ENCODE measurements around the gene PCGF1. TPM values are rescaled to one million over a fixed set of nuclear protein-coding genes. Genes with fewer than 3 reads are reported as not detected.

PCGF1 gene
- total and polyA plus RNA-seq, 2 experiments from 2014 or later, result 10.9 to 14.2 TPM

DNA sequence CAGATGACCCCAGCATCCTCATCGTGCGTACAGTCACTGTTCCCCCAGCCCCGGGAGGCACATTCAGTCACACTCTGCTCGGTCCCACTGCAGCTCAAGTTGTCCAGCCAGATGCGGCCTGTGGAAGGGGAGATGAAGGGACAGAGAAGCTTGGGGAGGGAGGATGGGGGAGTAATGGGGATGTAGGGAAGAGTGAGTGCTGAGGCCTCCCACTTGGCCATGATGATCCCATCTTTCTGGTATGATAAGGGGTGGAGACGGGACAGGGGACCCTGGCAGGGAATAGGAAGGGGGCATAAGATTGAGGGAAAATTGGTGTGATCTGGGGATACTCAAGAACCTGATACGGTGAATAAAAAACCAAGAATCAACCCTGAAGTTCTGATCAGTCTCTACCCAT lies 42.7 kb upstream of the PCGF1 start:
- Histone ChIP-seq H3K27ac (no peak overlapping the region), H3K36me3 (no peaks in the 10 kb centered on the region), H3K27me3 (peaks cover 25% of the 10 kb centered on the region), H3K4me3 (no peak overlapping the region), H3K4me1 (ENCODE audit: low read depth) (peaks cover 8% of the 10 kb centered on the region), H3K9me3 (ENCODE audit: low read depth) (no peaks in the 10 kb centered on the region)
- TF ChIP-seq, protein P1, sequence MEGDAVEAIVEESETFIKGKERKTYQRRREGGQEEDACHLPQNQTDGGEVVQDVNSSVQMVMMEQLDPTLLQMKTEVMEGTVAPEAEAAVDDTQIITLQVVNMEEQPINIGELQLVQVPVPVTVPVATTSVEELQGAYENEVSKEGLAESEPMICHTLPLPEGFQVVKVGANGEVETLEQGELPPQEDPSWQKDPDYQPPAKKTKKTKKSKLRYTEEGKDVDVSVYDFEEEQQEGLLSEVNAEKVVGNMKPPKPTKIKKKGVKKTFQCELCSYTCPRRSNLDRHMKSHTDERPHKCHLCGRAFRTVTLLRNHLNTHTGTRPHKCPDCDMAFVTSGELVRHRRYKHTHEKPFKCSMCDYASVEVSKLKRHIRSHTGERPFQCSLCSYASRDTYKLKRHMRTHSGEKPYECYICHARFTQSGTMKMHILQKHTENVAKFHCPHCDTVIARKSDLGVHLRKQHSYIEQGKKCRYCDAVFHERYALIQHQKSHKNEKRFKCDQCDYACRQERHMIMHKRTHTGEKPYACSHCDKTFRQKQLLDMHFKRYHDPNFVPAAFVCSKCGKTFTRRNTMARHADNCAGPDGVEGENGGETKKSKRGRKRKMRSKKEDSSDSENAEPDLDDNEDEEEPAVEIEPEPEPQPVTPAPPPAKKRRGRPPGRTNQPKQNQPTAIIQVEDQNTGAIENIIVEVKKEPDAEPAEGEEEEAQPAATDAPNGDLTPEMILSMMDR (IDR thresholded peaks at IDR 0.05; ENCODE audit: low read depth, low read length), result no peak
- DNase-seq (ENCODE audit: low read depth in 1 of 2, low spot score in 1 of 2), result no peak

DNA sequence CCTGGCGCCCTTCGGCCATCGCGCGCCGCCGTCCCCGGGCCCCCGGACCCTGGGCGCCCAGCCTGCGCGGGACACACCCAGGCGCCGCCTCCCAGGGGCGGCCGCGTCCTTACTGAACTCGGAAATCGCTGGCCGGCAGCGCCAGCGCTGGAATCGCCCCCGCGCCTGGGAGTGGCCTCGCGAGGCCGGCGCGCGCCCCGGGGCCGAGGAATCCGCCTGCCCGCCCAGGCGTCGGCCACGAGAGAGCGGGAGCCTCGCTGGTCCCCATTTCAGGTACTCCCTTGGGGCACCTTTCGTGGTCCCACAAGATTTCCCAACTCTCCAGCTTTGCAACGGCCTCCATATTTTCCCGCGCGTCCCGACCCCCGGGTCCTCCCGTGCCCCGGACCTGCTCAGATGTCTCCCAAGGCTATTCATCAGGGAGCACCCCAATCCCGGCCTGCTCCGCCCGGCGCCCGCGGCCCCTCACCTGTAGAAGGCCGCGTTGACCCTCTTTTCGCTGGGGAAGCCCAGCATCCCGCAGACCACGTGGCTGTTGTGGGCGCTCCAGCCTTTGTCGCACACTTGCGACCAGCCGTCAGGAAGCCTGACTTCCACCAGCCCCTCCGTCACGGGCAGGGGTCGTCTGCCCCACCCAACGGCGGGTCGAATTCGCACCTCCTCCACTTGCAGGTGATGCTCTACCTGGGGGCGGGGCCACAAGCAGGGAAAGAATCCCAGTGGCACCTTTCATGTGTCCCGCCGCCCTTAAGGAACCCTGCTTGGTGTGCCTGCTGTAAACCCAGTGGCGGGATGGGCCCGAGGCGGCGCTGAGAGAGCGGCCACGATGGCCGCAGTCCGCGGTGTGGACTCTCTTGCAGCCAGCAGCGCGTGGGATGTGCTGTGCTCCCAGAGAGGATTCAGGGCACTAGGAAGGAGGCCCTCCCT lies 41.7 kb upstream of the PCGF1 start:
- Histone ChIP-seq H3K36me3 (no peaks in the 10 kb centered on the region), H3K4me3 (peak overlapping the region; percentile 44), H3K9me3 (ENCODE audit: low read depth) (no peaks in the 10 kb centered on the region), H3K27me3 (peaks cover 24% of the 10 kb centered on the region), H3K4me1 (ENCODE audit: low read depth) (peaks cover 8% of the 10 kb centered on the region), H3K27ac (no peak overlapping the region)
- TF ChIP-seq, protein P1 (IDR thresholded peaks at IDR 0.05; ENCODE audit: low read depth, low read length), result no peak
- peak; percentile 62 to 76 for DNase-seq (ENCODE audit: low read depth in 1 of 2, low spot score in 1 of 2)

DNA sequence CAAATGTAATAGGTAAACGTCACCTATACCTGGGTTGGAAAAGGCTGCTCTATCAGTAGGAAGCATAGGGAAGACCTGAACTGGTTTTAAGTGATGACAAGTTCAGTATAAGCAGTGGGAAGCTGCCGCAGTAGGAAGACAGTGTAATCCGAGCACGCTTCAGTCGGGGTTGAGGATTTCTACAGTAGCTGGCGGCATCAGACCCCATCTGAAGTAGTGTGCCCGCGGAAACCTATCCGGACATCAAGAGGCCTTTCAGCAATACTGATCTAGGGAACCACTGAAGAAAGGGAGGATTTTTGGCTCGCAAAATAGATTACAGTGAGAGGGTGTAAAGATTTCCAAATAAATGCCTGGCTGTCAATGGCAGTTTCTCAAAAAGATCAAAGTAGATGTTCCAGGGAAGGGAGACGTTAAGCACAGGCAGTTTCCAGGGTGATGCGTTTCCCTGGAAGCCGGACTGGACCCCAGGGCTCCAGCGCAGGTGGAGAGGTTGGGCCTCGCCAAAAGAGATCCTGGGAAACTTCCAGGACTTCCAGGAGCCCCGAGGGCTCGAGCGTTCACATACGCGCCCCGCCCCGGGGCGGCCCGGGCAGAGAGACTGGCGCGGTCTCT lies 40.9 kb upstream of the PCGF1 start:
- Histone ChIP-seq H3K4me1 (ENCODE audit: low read depth) (peaks cover 8% of the 10 kb centered on the region), H3K4me3 (peak overlapping the region; percentile 44), H3K27me3 (peaks cover 24% of the 10 kb centered on the region), H3K9me3 (ENCODE audit: low read depth) (no peaks in the 10 kb centered on the region), H3K27ac (no peak overlapping the region), H3K36me3 (no peaks in the 10 kb centered on the region)
- peak in 1 of 2 donors; percentile 25 for DNase-seq (ENCODE audit: low read depth in 1 of 2, low spot score in 1 of 2)
- TF ChIP-seq, protein P1 (IDR thresholded peaks at IDR 0.05; ENCODE audit: low read depth, low read length), result no peak

DNA sequence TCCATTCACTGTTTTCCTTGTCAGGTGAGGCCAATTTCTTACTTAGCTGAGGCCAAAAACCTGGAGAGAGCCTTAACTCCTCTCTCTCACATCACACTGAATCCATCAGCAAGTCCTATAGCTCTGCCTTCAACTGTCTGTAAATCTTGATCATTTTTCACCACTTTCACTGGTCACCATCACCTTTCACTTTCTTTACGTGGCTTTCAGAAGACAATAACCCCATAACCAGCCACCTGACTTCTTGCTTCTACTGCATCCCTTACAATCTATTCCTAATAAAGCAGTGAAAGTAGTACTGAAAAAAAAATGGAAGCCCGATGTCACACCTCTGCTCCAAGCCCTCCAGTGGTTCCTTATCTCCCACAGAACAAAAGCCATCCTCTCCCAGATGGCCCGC lies 38.5 kb upstream of the PCGF1 start:
- H3K27ac ChIP-seq, result no peak overlapping the region
- TF ChIP-seq, protein P1 (IDR thresholded peaks at IDR 0.05; ENCODE audit: low read depth, low read length), result no peak
- no peaks in the 10 kb centered on the region for H3K9me3 ChIP-seq (ENCODE audit: low read depth)
- no peaks in the 10 kb centered on the region for H3K4me1 ChIP-seq (ENCODE audit: low read depth)
- H3K27me3 ChIP-seq, result peaks cover 23% of the 10 kb centered on the region
- no peaks in the 10 kb centered on the region for H3K36me3 ChIP-seq
- no peak for DNase-seq (ENCODE audit: low read depth in 1 of 2, low spot score in 1 of 2)
- H3K4me3 ChIP-seq, result no peak overlapping the region

DNA sequence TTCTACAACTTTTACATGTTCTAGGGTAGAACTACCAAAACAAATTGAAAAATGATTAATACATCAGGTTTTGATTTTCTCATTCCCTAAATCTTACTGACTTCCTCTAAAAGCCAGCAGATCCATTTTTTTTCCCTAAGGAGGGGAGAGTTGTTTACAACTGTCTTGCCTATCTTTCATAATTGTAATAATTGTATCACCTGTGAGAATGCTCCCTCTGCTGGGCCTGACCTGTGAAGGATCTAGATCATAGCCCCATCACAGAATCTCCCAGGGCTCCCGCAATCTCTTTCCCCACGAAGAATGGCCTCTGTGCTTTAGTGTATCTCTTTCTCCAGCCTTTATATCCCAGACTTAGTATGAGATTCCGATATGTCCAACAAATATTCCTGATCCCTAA lies 37.1 kb upstream of the PCGF1 start:
- Histone ChIP-seq H3K4me3 (no peak overlapping the region), H3K27me3 (peaks cover 11% of the 10 kb centered on the region), H3K27ac (no peak overlapping the region), H3K9me3 (ENCODE audit: low read depth) (no peaks in the 10 kb centered on the region), H3K36me3 (no peaks in the 10 kb centered on the region), H3K4me1 (ENCODE audit: low read depth) (no peaks in the 10 kb centered on the region)
- no peak for DNase-seq (ENCODE audit: low read depth in 1 of 2, low spot score in 1 of 2)
- TF ChIP-seq, protein P1 (IDR thresholded peaks at IDR 0.05; ENCODE audit: low read depth, low read length), result no peak
